Measurements from ENCODE around the gene MYOG.

GRCh38 chr1:203121186-203122015 lies 35.6 kb upstream of the MYOG start:
- TF ChIP-seq CTCF (IDR thresholded peaks at IDR 0.05) (no peak), POLR2A (IDR thresholded peaks at IDR 0.05) (no peak)
